T-helper 1 cell (primary cell): ENCODE measurements around the gene DUSP12.
"Not testable (repeated sequence)": the region's sequence is repeated elsewhere in the genome, so short reads cannot be mapped to it uniquely, and the experiment has no call there.

Source experiments
- DNase-seq, 5 donors: peaks; one replicate each; pipeline ENCODE4 v3.0.0-alpha.2; 2012 to 2020

The DUSP12 gene

DNA sequence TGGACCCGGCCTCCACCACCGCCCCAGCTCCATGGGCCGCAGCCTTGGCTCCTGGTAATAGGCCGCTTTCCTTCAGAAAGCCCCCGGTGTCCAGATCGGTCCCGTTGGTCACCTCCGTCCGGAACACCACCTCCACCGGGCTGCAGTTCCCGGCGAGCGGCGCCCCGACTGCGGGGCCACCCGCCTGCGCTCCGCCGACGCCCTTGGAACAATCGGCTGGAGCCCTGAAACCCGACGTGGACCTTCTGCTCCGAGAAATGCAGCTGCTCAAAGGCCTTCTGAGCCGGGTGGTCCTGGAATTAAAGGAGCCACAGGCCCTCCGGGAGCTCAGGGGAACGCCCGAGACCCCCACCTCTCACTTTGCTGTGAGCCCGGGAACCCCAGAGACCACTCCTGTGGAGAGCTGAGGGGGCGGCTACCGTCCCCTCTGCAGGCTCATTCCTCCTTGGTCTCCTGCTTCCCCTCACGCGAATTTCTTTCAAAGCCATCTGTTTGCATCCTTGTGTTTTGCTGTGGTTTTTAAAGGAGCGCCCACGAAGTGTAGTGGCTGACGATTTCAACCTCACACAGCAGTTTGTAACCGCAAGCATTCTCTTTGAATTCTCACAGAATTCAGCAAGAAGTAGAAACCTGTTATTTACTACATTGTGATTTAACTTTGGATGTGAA is 22.2 kb upstream of the DUSP12 start:
- peak in 4 of 5 donors; percentile 10 to 59 (median 24) for DNase-seq

DNA sequence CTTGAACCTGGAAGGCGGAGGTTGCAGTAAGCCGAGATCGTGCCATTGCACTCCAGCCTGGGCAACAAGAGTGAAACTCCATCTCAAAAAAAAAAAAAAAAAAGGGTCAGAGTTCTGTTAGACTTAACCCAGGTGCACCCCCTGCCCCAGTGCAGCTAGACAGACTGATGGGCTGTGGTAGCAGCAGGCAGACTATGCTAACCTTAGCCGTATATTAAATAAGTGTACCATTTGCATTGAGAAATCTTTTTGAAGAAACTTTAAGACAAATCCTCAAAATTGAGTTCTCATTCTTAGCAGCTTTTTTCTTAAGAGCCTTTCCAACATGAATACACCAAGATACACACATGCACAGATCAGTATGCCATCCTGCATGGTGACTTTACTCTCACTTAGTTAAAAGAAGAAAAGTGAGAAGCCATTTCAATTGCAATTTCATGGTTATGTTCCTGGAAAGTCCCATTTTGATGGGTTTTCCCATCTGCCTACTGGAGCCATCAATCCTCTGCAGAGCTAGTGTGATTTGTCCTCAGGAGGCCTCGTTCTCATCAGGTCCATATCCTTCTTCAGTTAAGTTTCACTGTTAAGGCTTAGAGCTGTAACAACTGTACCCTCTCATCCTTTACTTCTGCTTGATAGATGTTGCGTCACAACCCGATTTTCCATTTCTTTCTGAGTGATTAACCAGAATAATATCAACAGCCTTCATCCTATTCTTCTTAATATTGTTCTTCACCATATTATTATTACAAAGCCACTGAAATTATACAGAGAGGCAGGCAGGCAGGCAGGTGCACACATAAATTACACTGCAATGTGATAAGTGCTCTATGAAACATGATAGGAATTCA is 21.0 kb upstream of the DUSP12 start:
- no peak for DNase-seq

DNA sequence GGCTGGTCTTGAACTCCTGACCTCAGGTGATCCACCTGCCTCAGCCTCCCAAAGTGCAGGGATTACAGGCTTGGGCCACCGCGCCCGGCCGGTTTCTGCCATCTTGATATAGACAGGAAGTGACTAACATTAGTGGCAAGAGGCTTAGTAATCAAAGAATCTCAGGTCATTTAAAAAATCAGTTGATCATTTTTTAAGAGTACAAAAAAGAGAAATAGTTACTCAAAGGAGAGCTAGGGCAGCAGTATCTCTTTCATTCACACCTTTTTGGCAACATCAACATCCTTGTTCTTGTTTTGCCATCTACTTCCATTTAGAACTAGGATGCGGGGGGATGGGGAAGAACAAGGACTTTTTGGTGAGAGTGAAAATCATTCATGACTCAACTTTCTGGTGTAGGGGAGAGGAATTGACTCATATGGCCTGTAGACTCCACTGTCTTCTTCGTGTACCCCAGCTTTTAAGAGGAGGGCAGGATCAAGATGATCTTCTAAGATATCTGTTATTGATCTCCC is 19.5 kb upstream of the DUSP12 start:
- peak in 1 of 5 donors; percentile 59 for DNase-seq

DNA sequence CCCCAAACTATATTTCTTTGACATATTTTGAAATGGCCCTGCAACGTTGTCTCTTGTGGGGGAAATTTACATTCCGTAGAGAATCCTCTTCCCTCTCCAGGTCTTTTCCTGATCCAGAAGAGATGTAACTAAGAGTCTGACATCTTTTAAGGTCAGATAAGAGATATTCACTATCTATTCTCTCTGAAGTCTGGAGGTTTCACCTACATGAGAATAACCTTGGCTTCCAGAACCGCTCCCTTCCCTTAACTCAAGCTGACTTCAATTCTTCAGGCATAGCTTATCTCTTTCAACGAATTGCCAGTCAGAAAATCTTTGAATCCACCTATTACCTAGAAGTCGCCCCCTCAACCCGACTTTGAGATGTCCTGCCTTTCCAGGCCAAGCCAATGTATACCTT is 18.3 kb upstream of the DUSP12 start:
- DNase-seq, result no peak

DNA sequence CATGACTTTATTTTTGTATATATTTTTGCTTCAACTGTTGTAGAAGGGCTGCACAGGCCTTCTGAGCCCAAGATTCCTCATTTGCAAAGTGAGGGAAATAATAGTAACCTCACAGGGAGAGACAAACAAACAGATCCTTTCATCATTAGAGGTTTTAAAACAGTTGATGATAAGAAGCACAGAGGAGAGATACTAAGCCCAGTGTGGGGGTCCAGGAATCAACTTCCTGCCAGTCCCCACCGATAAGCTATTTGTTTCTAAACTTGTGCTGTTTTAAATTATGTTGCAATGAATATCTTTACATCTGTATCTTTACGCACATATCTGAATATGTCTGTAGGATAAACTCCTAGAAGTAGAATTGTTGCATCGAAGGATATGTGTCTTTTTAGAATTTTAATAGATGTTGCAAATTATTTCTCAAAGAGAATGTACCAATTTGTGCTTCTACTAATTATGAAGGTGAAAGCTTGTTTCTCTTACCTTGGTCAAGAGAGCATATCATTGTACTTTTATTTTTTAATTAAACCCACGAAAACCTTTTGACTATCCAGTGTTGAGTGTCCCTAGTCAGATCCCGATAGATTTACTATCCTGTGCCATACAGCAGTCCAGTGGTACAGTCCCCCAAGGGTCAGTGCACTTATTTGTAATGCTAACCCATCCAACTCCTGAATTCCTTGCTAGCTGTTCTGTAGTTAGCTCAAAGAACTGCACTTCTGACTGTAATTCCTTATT is 17.4 kb upstream of the DUSP12 start:
- DNase-seq, result no peak

DNA sequence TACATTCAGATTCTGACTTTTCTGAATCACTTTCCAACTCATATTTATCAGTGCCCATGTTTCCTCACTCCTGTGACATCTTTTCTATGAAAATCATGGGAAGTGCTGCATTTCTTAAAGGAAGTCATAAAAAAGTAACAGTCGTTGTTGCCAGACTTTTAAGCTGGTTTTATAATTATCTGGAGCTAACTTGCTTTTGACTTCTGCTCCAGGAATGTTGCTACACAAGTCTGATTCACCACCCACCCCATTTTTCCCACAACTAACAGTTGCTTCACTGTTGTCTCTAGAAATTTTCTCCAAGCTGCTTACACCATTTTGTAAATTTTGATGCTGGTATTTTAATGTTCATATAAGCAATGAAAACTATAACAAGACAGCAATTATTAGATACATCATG is 16.1 kb upstream of the DUSP12 start:
- DNase-seq, result no peak

DNA sequence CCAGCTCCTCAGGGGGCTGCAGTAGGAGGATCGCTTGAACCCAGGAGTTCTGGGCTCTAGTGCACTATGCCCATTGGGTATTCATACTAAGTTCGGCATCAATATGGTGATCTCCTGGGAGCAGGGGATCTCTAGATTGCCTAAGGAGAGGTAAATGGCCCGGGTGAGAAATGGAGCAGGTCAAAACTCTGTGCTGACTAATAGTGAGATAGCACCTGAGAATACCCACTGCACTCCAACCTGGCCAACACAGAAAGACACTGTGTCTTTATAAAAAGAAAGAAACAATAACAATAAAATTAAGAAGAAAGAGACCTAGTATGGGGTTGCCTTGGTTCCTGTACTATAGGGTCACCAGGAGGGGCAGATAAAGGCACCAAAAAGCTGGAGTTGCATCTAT is 13.7 kb upstream of the DUSP12 start:
- no peak for DNase-seq

DNA sequence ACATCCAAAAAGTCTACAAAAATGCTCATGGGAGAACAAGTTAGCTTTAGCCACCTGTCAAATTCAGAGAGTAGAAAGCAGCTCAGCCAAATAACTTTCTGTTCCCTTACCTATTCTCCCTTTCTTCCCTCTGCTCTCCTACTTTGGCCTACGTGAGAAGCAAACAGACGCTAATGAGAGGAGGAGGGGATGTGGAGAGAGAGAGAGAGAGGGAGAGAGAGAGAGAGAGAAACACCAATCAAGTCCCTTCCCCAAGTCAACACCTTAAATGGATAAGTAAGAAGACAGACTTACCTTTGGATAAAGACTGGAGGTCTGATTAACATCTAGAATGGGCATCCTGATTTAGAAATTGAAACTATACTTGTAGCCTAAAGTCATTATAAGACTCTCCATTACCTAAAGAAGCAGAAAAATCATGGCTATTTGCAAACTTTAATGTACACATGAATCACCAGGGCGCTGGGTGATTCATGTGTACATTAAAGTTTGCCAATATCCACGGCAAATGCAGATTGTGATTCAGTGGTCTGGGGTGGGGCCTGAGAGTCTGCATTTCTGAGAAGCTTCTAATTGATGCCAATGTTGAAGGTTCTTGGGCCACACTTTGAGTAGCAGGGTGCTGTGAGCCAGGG is 13.1 kb upstream of the DUSP12 start:
- no peak for DNase-seq

DNA sequence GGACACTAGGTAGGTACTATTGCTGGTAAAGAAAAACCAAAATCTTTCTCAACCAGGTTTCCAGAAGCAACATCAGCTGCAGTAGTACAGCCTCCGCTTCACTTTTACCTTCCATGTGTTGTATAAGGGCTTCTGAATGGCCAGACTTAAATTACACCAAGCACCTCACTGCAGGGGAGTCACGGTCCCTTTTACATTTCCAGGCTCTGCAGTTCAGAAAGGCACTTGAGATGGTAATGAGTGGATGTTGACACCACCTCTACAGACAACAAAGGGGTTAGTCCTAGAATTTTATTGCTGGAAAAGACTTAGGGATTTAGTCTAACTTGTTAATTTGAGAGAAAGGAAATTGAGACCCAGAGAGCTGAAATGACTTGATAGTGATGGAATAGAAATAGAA is 12.0 kb upstream of the DUSP12 start:
- DNase-seq, result no peak

DNA sequence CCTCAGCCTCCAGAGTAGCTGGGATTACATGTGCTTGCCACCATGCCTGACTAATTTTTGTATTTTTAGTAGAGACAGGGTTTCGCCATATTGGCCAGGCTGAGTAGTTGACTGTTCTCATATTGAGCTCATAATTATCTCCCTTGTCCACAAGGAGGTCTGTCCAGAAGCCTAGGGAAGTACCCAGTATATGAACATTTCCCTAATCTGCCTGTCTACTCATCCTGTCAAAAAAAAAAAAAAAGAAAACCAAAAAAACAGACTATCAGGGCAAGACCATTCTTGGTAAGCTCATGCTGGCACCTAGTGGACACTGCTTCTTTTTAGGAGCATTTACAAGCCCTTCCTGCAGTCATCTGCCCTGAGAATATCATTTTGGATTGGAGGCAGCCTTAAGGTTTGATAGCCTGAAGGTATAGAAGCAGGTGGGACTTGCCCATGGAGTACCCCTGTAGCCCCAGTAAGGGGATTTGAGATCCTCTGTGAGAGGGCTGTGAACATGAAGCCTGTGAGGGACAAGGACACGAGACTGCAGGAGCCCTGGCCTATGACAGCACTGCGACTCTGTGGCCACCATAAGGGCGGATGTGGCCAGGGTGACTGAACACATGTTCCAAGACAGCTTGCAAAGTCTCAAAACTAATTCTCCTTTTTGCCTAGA is 10.8 kb upstream of the DUSP12 start:
- DNase-seq, result peak in 4 of 5 donors; percentile 15 to 67 (median 27)

DNA sequence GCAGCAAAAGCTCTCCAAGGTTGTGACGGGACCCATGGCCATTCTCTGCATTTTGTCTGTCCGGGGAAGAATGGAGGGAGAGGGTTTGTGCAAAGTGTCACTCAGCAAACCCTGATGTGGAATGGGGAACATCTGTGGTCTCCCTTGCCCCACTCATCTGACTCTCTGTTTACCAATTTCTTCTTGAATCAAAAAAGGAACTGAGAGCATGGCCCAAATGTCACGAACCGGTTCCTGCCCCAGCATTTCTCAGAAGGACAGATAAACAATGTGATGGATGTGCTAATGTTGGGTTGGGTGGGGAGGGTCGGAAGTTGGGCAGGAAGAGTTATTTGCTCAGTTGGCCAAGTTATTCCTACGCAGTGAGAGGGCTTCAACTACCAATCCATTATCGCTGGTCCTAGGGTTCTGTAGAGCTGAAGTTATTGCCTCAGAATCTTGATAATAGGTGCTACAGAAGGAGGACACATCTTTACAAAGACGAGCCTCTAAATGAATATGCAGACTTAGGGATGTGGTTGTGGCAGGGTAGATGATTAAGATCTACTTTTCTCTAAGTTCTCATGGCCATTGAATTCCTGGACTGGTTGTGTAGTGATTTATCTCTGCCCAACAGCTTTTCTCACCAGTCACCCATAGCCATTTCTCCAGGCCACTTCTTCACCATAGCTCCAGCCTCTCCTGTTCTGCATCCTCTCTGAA is 9.6 kb upstream of the DUSP12 start:
- no peak for DNase-seq

DNA sequence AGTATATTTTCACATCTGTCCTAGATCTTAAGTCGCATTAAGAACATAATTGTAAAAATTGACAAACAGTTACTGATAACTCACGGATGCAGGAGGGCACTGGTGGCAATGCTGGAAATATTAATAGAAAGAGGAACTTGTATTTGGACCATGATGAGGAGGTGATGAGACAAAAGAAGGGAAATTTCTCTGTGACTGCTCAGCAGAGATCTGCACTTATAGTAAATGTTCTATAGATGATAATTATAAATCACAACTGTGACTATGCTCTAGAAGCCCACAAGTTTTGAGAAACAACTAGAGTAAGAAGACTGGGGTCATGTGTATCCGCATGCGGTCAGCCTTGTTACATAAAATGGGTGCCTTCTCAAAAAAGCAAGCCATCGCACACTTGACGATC is 8.7 kb upstream of the DUSP12 start:
- DNase-seq, result no peak

DNA sequence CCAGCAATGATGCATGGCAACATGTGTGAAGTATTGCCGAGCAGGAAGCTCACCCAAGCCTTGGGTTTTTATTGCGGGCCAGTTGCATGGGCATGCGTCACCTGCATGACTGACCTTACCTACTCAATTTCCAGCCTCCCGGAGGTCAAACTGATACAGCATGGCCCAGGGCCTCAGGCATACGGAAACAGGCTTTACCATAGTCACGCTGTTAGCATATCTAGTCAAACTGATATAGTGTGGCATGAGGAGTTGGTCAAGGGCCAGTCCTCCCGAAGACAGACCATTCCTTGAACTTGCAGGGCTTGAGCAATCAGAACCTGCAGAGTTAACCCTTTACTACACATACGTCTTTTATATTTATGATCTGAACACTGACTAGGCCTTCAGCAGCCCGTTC is 6.4 kb upstream of the DUSP12 start:
- DNase-seq, result no peak

DNA sequence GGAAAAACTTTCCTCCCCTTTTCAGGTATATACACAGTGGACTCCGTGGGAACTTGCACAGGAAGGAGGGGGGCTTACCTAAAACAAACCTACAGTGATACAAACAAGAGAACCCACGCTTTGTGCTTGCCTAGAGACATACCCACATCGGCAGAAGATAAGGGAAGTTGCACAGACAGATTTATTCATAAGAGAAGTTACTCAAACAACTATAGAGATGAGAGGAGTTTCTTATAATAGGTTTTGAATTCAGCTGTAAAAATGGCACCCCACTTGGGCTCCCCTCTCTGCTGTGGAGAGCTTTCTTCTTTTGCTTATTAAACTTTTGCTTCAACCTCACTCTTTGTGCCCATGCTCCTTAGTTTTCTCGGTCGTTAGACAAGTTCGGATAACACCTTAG is 1.8 kb upstream of the DUSP12 start:
- no peak for DNase-seq

DNA sequence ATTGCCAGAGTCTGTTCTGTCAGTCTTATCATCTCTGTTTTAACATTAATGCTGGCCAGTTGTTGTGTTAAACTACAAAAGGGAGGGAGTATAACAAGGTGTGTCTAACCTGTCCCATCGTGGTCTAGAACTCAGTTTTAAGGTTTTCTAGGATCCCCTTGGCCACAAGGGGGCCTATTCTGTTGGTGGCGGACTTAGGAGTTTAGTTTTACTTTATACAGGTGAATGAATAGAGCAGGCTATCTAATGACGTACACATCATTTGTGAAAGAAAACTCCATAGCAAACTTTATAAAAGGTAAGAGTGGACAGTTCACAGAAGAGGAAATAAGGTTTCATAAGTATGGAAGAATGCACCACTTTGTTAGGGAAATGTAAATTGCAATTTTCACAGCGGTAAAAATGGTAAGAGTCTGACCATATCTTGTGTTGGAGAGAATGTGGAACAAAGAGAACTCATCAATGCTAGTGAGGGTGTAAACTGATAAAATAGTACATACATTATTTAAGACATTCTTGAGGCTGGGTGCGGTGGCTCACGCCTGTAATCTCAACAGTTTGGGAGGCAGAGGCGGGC is 14.0 kb downstream of the DUSP12 start:
- DNase-seq, result peak in 4 of 5 donors; percentile 9 to 55 (median 28)

DNA sequence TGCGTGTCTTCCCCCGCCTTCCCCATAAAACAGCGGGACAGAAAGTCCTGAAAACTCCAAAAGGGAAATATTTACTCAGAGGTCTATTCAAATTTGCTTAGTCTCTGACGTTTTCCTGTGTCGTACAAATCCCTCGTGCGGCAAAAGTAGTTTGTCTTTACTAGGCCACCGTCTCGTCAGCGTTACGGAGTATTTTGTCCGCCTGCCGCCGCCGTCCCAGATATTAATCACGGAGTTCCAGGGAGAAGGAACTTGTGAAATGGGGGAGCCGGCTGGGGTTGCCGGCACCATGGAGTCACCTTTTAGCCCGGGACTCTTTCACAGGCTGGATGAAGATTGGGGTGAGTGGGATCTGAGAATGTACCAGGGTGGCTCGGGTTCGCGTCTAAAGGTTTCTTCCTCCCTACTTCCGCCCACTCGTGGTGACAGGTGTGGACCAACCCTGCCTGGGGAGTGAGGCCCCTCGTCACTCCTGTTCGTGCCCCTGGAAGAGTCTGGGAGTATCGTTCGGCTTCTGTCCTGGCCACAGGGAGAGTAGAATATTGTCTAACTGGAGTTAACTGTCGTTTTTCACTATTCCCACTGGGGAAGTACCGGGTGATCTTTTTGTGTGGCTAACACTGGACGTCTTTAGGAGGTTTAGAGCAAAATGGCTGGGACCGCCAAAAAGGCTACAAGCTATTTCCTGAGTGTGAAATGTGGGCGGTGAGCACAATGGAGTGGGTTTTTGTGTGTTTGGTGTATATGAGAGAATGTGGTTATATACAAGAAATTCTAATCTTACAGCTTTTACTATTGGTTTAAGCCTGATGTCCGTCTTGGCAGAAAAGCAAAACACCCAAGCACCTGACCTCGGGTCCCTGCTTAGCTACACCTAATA is 16.8 kb downstream of the DUSP12 start, which contains the start of gene ATF6:
Gene ATF6 (plus strand): TSS at position 219 of the 880 bp plus-strand sequence. CDS start 41 bp downstream, at position 260.
- DNase-seq, result peak; percentile 52 to 85 (median 66)

DNA sequence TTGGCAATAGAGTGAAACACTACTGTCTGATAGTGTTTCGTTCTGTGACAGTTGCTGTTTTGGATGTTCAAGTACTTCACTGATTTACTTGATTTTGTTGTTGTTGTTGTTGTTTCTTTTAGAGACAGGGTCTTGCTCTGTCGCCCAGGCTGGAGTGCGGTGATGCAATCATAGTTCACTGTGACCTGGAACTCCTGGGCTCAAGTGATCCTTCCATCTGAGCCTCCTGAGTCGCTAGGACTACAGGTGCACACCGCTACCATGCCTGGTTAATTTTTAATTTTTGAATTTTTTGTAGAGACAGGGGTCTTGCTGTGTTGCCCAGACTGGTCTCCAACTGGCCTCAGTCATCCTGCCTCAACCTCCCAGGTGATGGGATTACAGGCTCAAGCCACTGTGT is 18.9 kb downstream of the DUSP12 start:
- DNase-seq, result no peak

DNA sequence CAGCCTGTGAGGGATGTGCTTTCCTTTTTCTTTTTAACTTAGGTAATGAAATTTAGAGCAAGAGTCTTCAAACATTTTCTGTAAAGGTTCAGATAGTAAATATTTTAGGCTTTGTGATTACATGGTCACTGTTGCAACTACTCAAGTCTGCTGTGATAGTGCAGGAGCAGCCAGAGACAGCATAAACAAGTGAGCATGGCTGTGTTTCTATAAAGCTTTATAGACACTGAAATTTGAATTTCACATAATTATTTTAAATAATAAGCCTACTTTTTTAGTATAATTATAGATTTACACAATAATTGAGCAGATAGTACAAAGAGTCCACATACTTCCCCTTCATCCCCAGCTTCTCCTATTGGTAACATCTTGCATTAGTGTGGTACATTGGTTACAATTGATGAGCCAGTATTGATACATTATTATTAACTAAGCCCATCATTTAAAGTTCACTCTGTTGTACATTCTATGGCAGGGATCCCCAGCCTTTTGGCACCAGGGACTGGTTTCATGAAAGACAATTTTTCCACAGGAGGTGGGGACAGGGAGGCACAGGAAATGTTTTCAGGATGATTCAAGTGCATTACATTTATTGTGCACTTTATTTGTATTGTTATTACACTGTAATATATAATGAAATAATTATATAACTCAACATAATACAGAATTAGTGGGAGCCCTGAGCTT is 19.5 kb downstream of the DUSP12 start:
- DNase-seq, result no peak

DNA sequence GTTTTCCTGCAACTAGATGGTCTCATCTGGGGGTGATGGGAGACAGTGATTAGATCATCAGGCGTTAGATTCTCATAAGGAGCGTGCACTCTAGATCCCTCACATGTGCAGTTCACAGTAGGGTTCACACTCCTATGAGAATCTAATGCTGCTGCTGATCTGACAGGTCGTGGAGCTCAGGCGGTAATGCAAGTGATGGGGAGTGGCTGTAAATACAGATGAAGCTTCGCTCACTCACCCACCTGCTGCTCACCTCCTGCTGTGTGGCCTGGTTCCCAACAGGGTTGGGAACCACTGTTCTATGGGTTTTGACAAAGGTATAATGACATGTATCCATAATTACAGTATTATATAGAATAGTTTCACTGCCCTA is 20.1 kb downstream of the DUSP12 start:
- not testable (repeated sequence) for DNase-seq
